GM15510 (cell line): ENCODE data around the gene RPS5.

ENCODE experiments used
- POLR2A ChIP-seq: IDR thresholded peaks from 3 replicates; pipeline ENCODE4 v1.6.1; 2011; ENCODE audit warnings: borderline replicate concordance; ENCODE audit not compliant: insufficient read length; ENCODE audit errors: extremely low read depth

RPS5 gene

DNA sequence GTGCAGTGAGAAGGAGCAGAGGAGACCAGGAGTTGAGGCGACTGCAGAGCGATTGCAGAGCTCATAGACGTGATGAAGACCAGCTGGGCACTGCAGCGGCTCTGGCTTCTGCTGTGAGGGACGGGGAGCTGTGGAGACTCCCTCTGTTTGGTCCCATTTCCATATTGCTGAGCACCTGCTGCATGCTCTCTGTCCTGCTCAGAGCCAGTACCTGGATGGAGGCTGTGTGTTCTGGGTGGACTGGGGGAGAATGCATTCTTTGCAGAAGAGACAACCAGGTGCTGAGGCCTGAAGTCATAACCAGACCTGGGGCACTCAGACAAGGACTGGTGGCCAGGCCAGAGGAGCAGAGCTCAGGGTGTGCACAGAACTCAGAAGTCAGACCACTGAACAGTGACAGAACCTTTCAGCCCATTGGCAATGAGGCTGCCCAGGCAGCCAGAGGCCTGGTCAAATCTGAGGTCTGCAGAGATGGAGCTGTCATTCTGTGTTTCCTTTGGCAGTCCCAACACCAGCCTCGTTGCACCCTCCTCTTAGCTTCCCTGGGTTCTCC lies 32.5 kb upstream of the RPS5 start:
- TF ChIP-seq POLR2A, result no peak

DNA sequence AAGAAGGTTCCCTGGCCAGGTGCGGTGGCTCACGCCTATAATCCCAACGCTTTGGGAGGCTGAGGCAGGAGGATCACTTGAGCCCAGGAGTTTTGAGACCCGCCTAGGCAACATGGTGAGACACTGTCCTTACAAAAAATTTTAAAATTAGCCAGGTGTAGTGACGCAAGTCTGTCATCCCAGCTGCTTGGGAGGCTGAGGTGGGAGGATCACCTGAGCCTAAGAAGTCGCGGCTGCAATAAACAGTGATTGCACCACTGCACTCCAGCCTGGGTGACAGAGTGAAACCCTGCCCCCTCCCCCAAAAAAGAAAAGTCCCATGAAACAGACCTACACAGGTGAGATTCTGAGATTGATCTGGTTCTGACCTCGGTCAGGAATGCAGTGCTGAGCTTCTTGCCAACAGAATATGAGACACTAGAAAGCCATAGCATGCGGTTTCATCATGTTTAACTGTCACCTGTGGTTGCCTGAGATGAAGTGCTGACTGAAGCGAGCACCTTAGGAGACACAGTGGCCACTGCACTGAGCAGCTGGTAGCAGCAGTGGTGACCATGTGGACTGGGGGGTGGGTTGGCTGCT lies 31.8 kb upstream of the RPS5 start:
- TF ChIP-seq POLR2A, result no peak

DNA sequence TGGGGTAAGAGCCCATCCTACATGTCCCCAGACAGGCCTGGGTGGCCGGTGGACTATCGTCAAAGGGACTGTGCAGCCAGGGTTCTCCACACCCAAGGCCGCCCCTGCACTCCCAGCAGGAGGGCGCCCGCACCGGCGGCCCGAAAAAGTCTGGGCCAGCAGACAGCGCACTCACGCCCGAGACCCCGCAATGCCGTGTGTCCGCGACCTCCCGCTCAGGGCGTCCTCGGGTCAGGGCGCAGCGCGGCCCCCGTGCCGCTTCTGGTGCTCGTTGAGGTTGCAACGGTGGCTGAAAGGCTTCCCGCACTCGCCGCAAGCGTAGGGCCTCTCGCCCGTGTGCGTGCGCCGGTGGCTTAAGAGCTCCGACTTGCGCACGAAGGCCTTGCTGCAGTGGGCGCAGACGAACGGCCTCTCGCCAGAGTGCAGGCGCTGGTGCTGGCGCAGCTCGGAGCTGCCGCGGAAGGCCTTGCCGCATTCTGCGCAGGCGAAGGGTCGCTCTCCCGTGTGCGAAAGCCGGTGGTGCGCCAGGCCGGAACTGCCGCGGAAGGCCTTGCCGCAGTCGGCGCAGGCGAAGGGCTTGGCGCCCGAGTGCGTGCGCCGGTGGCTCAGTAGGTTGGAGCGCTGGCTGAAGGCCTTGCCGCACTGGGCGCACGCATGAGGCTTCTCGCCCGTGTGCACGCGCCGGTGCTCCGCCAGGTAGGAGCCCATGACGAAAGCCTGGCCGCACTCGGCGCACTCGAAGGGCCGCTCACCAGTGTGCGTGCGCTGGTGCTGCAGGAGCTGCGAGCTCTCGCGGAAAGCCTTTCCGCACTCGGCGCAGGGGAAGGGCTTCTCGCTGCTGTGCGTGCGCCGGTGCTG lies 30.9 kb upstream of the RPS5 start:
- no peak for TF ChIP-seq POLR2A

DNA sequence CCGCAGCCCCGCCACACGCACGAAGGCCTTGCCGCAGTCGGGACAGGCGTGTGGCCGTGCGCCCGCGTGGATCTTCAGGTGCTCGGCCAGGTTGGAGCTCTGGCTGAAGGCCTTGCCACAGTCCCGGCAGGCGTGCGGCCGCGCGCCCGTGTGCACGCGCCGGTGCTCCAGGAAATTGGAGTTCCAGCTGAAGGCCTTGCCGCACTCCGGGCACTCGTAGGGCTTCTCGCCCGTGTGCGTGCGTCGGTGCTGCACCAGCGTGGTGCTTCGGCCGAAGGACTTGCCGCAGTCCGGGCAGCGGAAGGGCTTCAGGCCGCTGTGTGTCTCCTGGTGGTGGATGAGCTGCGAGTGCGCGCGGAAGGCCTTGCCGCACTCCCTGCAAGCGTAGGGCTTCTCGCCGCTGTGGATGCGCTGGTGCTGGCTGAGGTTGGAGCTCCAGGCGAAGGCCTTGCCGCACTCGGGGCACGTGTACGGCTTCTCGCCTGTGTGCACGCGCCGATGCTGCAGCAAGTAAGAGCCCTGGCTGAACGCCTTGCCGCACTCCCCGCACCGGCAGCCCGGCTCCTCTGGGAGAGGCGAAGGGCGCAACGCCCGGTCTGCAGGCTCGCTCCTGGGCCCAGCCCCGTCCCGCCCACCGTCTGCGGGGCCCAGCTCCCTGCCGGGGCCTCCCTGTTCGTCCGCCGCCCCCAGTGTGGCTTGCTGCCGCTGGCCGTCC lies 30.1 kb upstream of the RPS5 start:
- no peak for TF ChIP-seq POLR2A

DNA sequence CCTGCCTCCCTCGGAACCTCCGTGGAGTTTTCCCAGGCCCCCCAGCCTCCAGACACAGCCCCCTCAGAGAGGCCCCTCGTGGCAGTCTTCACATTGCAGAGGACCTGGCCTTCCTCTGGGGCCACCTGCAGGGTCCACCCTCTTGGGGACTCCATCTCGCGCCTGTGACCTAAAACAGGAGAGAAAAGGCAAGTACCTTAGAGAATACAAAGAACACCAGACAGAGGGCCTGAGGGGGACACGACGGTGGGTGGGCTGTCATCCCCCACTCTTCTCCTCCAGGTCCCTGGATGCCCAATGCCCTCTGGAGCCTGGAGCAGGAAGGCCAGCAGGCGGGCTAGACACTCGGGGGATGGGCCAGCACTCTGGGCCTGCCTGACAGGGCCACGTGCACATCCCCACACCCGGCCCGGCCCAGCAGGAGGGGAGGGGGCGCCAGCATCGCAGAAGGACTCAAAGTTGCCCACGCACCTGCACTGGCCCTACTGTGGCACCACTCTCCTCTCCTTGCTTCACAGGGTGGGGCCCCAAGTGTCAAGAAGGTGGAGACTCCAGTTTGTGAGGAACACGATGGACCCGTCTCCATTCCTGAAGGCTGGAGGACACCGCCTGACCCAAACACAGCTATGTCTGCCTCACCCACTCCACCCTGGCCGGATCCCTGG lies 29.5 kb upstream of the RPS5 start:
- TF ChIP-seq POLR2A, result no peak

DNA sequence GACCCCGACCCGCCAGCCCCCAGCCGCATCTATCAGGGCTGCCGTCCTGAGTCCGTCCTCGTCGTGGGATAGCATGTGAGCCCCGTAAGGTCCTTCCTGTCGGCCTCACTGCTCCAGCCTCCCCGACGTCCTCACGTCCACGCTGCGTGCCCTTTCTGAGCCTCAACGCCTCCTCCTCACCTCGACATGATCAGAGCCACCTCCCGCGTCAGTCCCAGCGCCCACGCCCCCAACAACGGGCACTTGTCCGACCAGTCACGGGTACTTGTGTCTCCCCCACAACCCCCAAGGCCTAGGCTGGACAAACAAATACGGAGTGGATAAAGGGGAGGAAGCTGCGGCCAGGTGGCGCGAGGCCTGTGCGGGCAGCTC lies 25.2 kb upstream of the RPS5 start:
- no peak for TF ChIP-seq POLR2A

DNA sequence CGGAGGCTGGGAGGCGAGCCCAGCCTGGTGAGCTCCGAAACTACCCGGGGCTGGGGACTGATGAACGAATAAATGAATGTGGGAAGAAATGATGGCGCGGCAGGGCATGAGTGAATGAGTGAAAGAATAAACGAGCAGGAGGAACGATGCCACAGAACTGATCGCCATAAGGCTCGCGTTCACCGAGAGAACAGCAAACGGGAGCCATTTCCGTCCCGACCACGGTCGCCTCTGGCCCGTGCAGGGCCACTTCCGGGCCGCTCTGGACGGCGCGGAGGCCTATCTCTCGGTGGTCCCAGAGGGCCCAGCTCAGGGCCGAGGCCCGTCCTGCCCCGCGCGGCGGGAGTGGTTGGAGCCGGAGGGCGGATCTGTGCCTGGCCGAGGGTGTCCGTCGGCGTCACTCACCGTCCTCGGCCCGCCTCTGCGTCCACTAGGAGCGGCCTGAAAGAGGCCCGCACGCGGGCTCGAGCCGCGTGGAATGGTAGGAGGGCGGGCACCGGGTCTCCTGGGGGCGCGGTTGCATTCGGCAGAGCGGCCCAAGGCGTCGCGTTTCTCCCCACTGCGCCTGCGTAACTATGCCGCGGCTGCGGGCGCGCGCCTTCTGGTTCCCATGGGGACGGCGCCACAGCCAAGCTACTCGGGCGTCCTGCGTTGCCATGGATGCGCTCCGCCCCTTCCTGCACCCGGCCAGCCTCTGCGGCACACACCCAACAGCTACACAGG lies 24.6 kb upstream of the RPS5 start, which contains the start of gene ZNF497:
TSS of gene ZNF497 (minus strand) at position 480 of the 723 bp plus-strand sequence. CDS start 5,116 bp downstream, outside the sequence.
- TF ChIP-seq POLR2A, result peak; percentile 78

DNA sequence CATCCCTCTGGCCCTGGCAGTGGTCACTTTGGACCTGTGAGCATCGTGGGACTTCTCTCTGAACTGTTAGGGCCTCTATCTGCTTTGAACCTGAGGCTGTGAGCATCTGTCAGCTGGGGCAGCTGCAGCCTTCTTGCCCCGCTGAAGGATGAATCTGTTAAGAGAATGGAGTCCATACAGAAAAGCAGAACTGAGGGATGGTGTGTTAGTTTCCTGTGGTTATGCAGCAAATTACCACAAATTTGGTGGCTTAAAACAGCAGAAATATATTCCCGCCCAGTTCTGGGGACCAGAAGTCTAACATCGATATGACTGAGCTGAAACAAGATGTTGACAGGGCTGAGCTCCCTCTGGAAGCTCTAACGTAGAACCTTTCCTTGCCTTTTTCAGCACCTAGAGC lies 22.9 kb upstream of the RPS5 start:
- no peak for TF ChIP-seq POLR2A

DNA sequence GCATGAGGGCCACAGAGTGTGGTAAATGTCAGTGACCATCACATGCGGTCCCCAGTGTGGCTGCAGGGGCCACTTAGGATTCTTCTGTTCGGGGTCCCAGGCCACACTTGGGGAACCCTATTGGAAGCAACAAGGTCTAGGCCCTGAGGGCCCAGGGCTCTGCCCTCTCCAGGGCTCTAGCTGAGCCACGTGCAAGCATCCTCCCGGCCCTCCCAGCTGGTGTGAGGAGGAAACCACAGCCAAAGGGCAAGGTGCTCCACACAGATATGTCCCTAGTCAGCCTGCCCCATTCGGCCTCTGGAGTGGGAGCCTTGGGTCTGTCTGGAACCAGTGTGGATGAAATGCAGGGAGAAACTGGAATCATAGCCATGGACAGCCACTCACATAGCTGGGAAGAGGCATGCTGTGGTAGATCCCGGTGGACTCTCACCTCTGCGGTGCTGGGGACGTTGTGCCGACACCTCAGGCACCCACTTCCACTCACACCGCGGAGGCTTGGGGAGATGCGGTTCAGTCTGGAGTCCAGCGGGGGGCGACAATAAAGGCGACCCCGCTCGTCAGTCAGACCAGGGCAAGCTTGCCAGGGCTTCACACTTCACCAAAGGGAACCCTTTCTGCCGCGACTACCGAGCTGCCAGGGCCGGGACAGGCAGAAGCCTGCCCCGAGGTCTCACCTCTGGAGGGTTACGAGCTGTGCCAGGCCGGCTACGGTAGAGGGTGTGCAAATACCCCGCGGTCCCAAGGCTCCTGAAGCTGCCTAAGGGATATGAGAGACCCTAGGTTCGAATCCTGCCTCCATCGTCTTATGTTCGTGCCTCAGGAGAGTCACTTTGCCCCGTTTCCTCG lies 20.3 kb upstream of the RPS5 start:
- TF ChIP-seq POLR2A, result no peak

DNA sequence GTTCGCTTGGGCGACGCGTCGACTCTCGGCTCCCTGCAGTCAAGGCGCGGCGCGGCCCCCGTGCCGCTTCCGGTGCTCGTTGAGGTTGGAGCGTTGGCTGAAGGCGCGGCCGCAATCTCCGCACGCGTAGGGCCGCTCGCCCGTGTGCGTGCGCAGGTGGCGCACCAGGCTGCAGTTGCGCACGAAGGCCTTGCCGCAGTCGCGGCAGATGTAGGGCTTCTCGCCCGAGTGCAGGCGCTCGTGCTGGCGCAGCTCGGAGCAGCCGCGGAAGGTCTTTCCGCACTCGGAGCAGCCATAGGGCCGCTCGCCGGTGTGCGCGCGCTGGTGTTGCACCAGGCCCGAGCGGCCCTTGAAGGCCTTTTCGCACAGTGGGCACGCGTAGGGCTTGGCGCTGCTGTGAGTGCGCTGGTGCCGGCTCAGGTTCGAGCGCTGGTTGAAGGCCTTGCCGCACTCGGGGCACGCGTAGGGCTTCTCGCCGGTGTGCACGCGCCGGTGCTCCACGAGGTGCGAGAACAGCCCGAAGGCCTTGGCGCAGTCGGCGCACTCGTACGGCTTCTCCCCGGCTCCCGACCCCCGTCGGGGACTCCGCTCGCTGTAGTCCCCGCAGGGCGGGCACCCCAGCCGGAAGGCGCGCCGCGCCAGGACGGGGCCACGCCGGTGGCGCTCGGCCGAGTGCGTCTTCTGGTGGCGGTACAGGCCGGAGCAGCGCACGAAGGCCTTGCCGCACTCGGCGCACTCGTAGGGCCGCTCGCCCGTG lies 19.2 kb upstream of the RPS5 start:
- TF ChIP-seq POLR2A, result no peak

DNA sequence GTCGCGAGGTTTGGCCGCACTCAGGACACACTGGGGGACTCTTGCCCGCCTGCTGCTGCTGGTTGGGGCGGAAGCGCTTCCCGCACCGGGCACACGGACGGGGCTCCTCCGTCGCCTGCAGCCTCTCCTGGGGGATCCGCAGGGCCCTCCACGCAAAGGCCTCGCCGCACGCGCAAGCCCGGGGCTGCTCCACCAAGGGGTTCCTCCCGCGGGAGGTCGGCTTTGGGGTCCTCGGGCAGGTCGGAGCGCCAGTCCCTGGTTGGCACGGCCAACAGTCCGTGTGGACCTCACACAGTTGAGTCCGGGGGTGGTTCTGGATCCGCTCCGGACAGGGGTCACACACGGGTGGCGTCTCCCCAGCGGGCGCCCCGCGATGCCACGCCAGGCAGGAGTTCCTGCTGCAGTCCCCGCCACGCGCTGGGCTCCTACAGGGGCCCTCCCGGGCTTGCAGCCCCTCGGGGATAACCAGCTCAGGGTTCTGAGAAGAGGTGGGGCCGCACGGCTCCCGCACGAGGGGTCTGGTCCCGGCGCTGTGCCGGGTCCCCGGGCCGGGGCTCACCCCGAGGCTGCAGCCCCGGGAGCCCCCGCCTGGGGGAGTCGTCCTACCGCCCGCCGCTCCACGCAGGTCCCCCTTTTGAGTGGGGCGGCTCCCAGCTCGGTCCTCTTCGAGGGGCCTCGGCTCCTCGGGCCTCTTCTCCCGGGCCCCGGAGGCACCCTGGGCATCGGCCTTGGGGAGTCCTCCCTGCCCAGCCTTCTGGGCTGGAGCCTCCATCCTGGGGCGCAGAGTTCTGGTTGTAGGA lies 18.3 kb upstream of the RPS5 start:
- TF ChIP-seq POLR2A, result no peak
